ENCODE measurements around the gene AIG1. TPM values are rescaled to one million over a fixed set of nuclear protein-coding genes. Genes with fewer than 3 reads are reported as not detected.

The AIG1 gene
- total RNA-seq, 2 experiments from 2014 or later, result 0.40 to 0.85 TPM

DNA sequence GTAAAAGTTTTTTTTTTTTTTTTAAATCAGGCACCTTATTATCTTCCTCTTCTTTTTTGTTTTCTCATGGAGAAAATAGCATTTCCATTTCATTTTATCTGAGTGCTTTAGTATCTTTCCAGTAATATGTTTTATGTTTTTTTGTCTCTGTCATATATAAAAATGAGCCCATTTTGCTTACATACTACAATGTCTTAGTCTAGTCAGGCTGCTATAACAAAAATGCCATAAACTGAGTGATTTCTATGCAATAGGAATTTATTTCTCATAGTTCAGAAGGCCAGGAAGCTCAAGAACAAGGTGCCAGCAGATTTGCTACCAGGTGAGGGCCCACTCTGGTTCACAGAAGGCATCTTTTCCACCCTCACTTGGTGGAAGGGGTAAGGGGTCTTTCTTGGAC lies 35.7 kb upstream of the AIG1 start:
- no peak for DNase-seq (ENCODE audit: low spot score)
- Histone ChIP-seq H2AFZ (ENCODE audit: low read length) (no peak overlapping the region), H3K9me3 (ENCODE audit: low read length) (no peaks in the 10 kb centered on the region), H3K79me2 (ENCODE audit: insufficient read depth, low read depth, low read length) (no peaks in the 10 kb centered on the region), H3K36me3 (ENCODE audit: insufficient read depth, low read length) (no peaks in the 10 kb centered on the region), H3K4me3 (ENCODE audit: low read depth, low read length, poor library complexity, severe bottlenecking) (no peak overlapping the region), H3K27ac (ENCODE audit: low read depth, low read length, poor library complexity, severe bottlenecking) (no peak overlapping the region), H3K4me2 (ENCODE audit: low read length) (no peak overlapping the region), H3K9me2 (ENCODE audit: insufficient read depth, low read length) (no peaks in the 10 kb centered on the region), H3K4me1 (ENCODE audit: insufficient read depth, low read length, poor library complexity, severe bottlenecking) (no peaks in the 10 kb centered on the region), H4K20me1 (ENCODE audit: insufficient read depth, low read length) (no peaks in the 10 kb centered on the region)
- POLR2A ChIA-PET, result no interaction called here
- no TSS peak for BruUV-seq (replicated peaks)
- TF ChIP-seq, protein P1, sequence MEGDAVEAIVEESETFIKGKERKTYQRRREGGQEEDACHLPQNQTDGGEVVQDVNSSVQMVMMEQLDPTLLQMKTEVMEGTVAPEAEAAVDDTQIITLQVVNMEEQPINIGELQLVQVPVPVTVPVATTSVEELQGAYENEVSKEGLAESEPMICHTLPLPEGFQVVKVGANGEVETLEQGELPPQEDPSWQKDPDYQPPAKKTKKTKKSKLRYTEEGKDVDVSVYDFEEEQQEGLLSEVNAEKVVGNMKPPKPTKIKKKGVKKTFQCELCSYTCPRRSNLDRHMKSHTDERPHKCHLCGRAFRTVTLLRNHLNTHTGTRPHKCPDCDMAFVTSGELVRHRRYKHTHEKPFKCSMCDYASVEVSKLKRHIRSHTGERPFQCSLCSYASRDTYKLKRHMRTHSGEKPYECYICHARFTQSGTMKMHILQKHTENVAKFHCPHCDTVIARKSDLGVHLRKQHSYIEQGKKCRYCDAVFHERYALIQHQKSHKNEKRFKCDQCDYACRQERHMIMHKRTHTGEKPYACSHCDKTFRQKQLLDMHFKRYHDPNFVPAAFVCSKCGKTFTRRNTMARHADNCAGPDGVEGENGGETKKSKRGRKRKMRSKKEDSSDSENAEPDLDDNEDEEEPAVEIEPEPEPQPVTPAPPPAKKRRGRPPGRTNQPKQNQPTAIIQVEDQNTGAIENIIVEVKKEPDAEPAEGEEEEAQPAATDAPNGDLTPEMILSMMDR (conservative IDR thresholded peaks at IDR 0.05; ENCODE audit: low read length), result no peak
- no peak for TF ChIP-seq EZH2phosphoT487 (IDR thresholded peaks at IDR 0.05; ENCODE audit: borderline replicate concordance, low read depth, low read length)
- intact Hi-C loops (cut with micrococcal nuclease; ENCODE audit: unreplicated experiment), result loop anchor here (5.0 kb wide), 1 partner anchor 458 kb away; no protein-coding TSS in a partner anchor
- CTCF ChIA-PET (ENCODE audit: unreplicated experiment), result interaction anchor here (1.3 kb wide), 1 partner anchor 22 kb away, joined by 3 read pairs; no protein-coding TSS in a partner anchor

DNA sequence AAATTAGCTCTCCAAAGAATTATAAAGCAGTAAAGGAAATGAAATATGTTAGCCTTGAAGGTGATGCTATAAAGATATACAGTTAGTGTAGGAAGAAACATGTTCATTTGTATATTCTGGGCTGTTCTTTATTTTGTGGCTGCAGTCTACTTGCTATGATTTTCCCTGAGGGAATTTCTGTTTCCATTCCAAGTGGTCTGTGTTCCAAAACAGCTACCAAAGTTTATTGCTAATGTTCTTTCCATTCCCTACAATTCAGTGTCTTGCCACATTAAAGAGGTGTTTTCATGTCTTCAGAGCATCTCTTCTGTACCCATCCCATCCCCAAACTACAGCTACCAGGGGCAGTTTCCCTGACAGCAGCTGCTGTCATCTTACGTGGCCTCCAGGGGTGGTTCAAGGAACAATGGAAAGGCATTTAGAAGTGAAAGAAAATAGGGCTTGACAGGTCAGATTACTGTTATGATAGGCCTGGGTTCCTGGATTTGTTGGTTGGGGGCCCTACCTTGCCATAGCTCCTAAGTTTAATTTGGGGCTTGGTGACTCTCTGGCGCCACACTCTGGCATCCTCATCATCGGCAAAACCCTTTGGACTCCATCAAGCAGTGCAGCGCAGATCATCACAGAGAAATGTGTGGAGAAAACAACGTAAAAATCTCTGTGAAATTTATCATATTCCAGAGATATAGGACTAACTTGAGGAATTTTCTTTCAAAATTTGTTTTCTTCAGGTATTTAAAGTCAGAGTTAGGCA lies 33.8 kb upstream of the AIG1 start:
- intact Hi-C loops (cut with micrococcal nuclease; ENCODE audit: unreplicated experiment), result loop anchor here (1.0 to 5.0 kb wide), 3 partner anchors 140 to 460 kb away; no protein-coding TSS in a partner anchor
- TF ChIP-seq, protein P1 (conservative IDR thresholded peaks at IDR 0.05; ENCODE audit: low read length), result peak; percentile 92
- TF ChIP-seq EZH2phosphoT487 (IDR thresholded peaks at IDR 0.05; ENCODE audit: borderline replicate concordance, low read depth, low read length), result no peak
- no peaks in the 10 kb centered on the region for H3K9me2 ChIP-seq (ENCODE audit: insufficient read depth, low read length)
- H4K20me1 ChIP-seq (ENCODE audit: insufficient read depth, low read length), result no peaks in the 10 kb centered on the region
- H3K4me1 ChIP-seq (ENCODE audit: insufficient read depth, low read length, poor library complexity, severe bottlenecking), result no peaks in the 10 kb centered on the region
- no TSS peak for BruUV-seq (replicated peaks)
- ChIA-PET POLR2A (interaction anchor here (1.0 kb wide), 1 partner anchor 18 kb away, joined by 3 read pairs; no protein-coding TSS in a partner anchor), CTCF (ENCODE audit: unreplicated experiment) (interaction anchor here (0.5 to 1.3 kb wide), 2 partner anchors 20 to 334 kb away, joined by 3 to 7 read pairs; no protein-coding TSS in a partner anchor)
- no peak overlapping the region for H3K27ac ChIP-seq (ENCODE audit: low read depth, low read length, poor library complexity, severe bottlenecking)
- H3K9me3 ChIP-seq (ENCODE audit: low read length), result no peaks in the 10 kb centered on the region
- peak overlapping the region; percentile 8; the same call in 1 of the 2 replicates for H2AFZ ChIP-seq (ENCODE audit: low read length)
- peak; percentile 56 for DNase-seq (ENCODE audit: low spot score)
- H3K36me3 ChIP-seq (ENCODE audit: insufficient read depth, low read length), result no peaks in the 10 kb centered on the region
- no peak overlapping the region for H3K4me3 ChIP-seq (ENCODE audit: low read depth, low read length, poor library complexity, severe bottlenecking)
- no peak overlapping the region for H3K4me2 ChIP-seq (ENCODE audit: low read length)
- no peaks in the 10 kb centered on the region for H3K79me2 ChIP-seq (ENCODE audit: insufficient read depth, low read depth, low read length)
